Esophagus muscularis mucosa (tissue), 4 donors: ENCODE data around the gene MALL.
"Not testable (repeated sequence)": the region's sequence is repeated elsewhere in the genome, so short reads cannot be mapped to it uniquely, and the experiment has no call there.

ENCODE experiments used
- EP300 ChIP-seq: sonication (generic); formaldehyde crosslinking; IDR thresholded peaks from one replicate; pipeline ENCODE4 v1.6.1; 2017; ENCODE audit warnings: antibody characterized with exemption
- POLR2A ChIP-seq: fragments of 450-650 bp; IDR thresholded peaks from one replicate; pipeline ENCODE4 v1.6.1; 2017; ENCODE audit warnings: antibody characterized with exemption, moderate library complexity, mild to moderate bottlenecking, low read depth
- POLR2AphosphoS5 ChIP-seq, 2 donors: sonication (generic); formaldehyde crosslinking; IDR thresholded peaks; one replicate each; pipeline ENCODE4 v1.6.1; 2017; ENCODE audit warnings: antibody characterized with exemption in 2 of 2
- TF ChIP-seq, protein P1 (sequence below), 3 experiments: fragments of 200-600 bp in 2 of 3; fragments of 450-650 bp in 1 of 3; sonication (generic) in 2 of 3; IDR thresholded peaks; one replicate each; pipeline ENCODE4 v1.5.1; 2017 to 2019; ENCODE audit warnings: antibody characterized with exemption in 3 of 3, mild to moderate bottlenecking in 2 of 3, moderate library complexity in 1 of 3

DNA sequence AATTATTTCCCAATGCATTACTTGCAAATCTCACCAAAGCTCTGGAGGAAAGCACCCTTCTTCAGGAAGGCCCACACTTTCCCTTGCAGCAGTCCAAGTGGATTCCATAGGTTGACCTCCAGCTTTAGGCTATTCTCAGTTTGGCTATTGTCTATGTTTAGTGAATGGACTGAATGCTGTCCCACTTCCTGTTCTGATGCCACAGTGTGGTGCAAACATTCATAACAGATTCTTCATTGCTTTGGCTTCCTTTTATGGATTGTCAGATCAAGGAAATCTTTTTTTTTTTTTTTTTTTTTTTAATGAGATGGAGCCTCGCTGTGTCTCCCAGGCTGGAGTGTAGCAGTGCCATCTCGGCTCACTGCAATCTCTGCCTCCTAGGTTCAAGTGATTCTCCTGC is 55.1 kb downstream of the MALL start:
- not testable (repeated sequence) for TF ChIP-seq POLR2AphosphoS5 (IDR thresholded peaks at IDR 0.05); EP300; POLR2A
- TF ChIP-seq, protein P1, sequence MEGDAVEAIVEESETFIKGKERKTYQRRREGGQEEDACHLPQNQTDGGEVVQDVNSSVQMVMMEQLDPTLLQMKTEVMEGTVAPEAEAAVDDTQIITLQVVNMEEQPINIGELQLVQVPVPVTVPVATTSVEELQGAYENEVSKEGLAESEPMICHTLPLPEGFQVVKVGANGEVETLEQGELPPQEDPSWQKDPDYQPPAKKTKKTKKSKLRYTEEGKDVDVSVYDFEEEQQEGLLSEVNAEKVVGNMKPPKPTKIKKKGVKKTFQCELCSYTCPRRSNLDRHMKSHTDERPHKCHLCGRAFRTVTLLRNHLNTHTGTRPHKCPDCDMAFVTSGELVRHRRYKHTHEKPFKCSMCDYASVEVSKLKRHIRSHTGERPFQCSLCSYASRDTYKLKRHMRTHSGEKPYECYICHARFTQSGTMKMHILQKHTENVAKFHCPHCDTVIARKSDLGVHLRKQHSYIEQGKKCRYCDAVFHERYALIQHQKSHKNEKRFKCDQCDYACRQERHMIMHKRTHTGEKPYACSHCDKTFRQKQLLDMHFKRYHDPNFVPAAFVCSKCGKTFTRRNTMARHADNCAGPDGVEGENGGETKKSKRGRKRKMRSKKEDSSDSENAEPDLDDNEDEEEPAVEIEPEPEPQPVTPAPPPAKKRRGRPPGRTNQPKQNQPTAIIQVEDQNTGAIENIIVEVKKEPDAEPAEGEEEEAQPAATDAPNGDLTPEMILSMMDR (IDR thresholded peaks at IDR 0.05) = not testable (repeated sequence)
